Keratinocyte (primary cell): Measurements from ENCODE around the gene FRMD4B. TPM values are rescaled to one million over a fixed set of nuclear protein-coding genes. Genes with fewer than 3 reads are reported as not detected.

Experiments used
- DNase-seq: peaks from one replicate; pipeline ENCODE4 v3.0.0-alpha.2; 2011; ENCODE audit warnings: low read depth, missing footprints, low spot score
- FAIRE-seq: peaks from 2 replicates; lab custom pipeline; 2011; peaks lifted over from hg19 to GRCh38; lab: Jason Lieb, UNC
- H2AFZ ChIP-seq: 2 replicates; pipeline ENCODE4 v1.6.0; 2012; ENCODE audit warnings: low read length, control low read depth, inconsistent platforms; ENCODE audit not compliant: control insufficient read depth
- H3K27ac ChIP-seq: 2 replicates; pipeline ENCODE4 v1.5.1; 2011; ENCODE audit warnings: low read length; ENCODE audit not compliant: control insufficient read depth, insufficient read depth
- H3K27me3 ChIP-seq: 3 replicates; pipeline ENCODE4 v1.6.0; 2011; ENCODE audit warnings: low read length; ENCODE audit not compliant: control insufficient read depth, insufficient read depth; ENCODE audit errors: extremely low read depth
- H3K36me3 ChIP-seq, 2 experiments: 2 replicates in 1 of 2; 3 replicates in 1 of 2; pipeline ENCODE4 v1.5.1; 2011; ENCODE audit warnings: low read length in 2 of 2, mild to moderate bottlenecking in 1 of 2; ENCODE audit not compliant: control insufficient read depth in 2 of 2, insufficient read depth in 2 of 2; ENCODE audit errors: extremely low read depth in 1 of 2
- H3K4me1 ChIP-seq: 3 replicates; pipeline ENCODE4 v1.5.1; 2011; ENCODE audit warnings: low read length; ENCODE audit not compliant: control insufficient read depth, insufficient read depth; ENCODE audit errors: extremely low read depth
- H3K4me2 ChIP-seq: 3 replicates; pipeline ENCODE4 v1.6.0; 2011; ENCODE audit warnings: low read depth, low read length; ENCODE audit not compliant: control insufficient read depth, insufficient read depth; ENCODE audit errors: extremely low read depth
- H3K4me3 ChIP-seq, 3 experiments: fragments of 200-600 bp in 1 of 3; sonication (generic) in 1 of 3; 2 replicates in 2 of 3; 3 replicates in 1 of 3; pipeline ENCODE4 v1.5.1; 2011 to 2016; ENCODE audit warnings: low read length in 3 of 3, mild to moderate bottlenecking in 3 of 3, control low read depth in 2 of 3, inconsistent platforms in 1 of 3, low read depth in 1 of 3, mixed read lengths in 1 of 3, mixed run types in 1 of 3, moderate library complexity in 1 of 3; ENCODE audit not compliant: control insufficient read depth in 2 of 3, insufficient read depth in 2 of 3; ENCODE audit errors: extremely low read depth in 1 of 3
- H3K79me2 ChIP-seq: 2 replicates; pipeline ENCODE4 v1.6.0; 2012; ENCODE audit warnings: low read length; ENCODE audit not compliant: control insufficient read depth, insufficient read depth
- H3K9ac ChIP-seq: 3 replicates; pipeline ENCODE4 v1.6.0; 2011; ENCODE audit warnings: low read length; ENCODE audit not compliant: control insufficient read depth, insufficient read depth; ENCODE audit errors: extremely low read depth
- H3K9me1 ChIP-seq: 3 replicates; pipeline ENCODE4 v1.6.0; 2011; ENCODE audit warnings: low read length; ENCODE audit not compliant: control insufficient read depth, insufficient read depth; ENCODE audit errors: extremely low read depth
- H3K9me3 ChIP-seq: 2 replicates; pipeline ENCODE4 v1.5.1; 2012; ENCODE audit warnings: low read depth, low read length; ENCODE audit not compliant: control insufficient read depth
- H4K20me1 ChIP-seq: 3 replicates; pipeline ENCODE4 v1.6.0; 2011; ENCODE audit warnings: low read length; ENCODE audit not compliant: control insufficient read depth, insufficient read depth; ENCODE audit errors: extremely low read depth
- CTCF ChIP-seq, 3 experiments: IDR thresholded peaks in 1 of 3; conservative IDR thresholded peaks in 1 of 3; optimal IDR thresholded peaks in 1 of 3; 2 replicates in 2 of 3; 3 replicates in 1 of 3; pipeline versions ENCODE3 to v1.5.1; 2011; ENCODE audit warnings: low read length in 3 of 3, mild to moderate bottlenecking in 3 of 3, moderate library complexity in 2 of 3, control low read depth in 1 of 3, inconsistent platforms in 1 of 3; ENCODE audit not compliant: insufficient read depth in 2 of 3; ENCODE audit errors: extremely low read depth in 1 of 3
- EZH2 ChIP-seq: IDR thresholded peaks from one replicate; pipeline ENCODE4 v1.6.1; 2012; ENCODE audit warnings: inconsistent platforms, mild to moderate bottlenecking, low read length, moderate library complexity
- dilution Hi-C: fragments of 300-500 bp; cut with MboI; formaldehyde crosslinking; loops from one replicate; pipeline ENCODE4 v1.7.0; 2020; ENCODE audit warnings: low sequenced_read_pairs; ENCODE audit not compliant: extremely low pct_ligation_motif_present
- polyA plus RNA-seq, 5 experiments: library from polyadenylated mRNA; depleted of rRNA in 3 of 5; stranded (reverse) in 3 of 5; stranded (forward) in 1 of 5; unstranded in 1 of 5; fragments of >200 nt; gene quantifications; 1 replicate in 1 of 5; 2 replicates in 3 of 5; 3 replicates in 1 of 5; pipeline versions ENCODE4 v1.2.1 to v1.2.3, GENCODE V29; 2011 to 2012; ENCODE audit warnings: missing spikeins in 2 of 5, low read depth in 1 of 5, low replicate concordance in 1 of 5

The FRMD4B gene
- polyA plus RNA-seq, 1 donor (not counting 4 experiments of a cell fraction or from before 2014, with no cell fraction given) = 48.3 TPM

DNA sequence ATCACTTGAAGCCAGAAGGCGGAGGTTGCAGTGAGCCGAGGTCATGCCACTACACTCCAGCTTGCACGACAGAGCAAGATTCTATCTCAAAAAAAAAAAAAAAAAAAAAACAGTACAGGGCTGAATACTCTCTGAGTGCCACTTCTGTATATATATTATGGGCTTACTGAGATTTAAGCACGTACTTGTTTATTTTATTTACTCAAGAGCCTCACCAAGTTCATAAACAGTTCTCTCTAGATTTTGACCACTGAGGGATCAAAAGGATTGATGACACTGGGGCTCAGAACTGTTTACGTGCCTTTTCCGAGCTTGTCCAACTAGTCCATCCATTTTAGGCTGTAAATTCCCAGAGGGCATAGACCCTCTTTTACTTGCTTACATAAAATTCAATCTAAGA lies 81.5 kb downstream of the FRMD4B start:
- no peaks in the 10 kb centered on the region for H4K20me1 ChIP-seq
- peaks cover 12% of the 10 kb centered on the region for H3K4me1 ChIP-seq
- no peak for FAIRE-seq
- peak overlapping the region; percentile 13 for H3K9ac ChIP-seq
- no peak overlapping the region for H2AFZ ChIP-seq
- peak overlapping the region; percentile 60 for H3K27ac ChIP-seq
- dilution Hi-C loops = no loop called here
- no peak for DNase-seq
- H3K27me3 ChIP-seq = no peaks in the 10 kb centered on the region
- no peak overlapping the region for H3K4me3 ChIP-seq
- H3K9me1 ChIP-seq = no peaks in the 10 kb centered on the region
- H3K4me2 ChIP-seq = no peak overlapping the region
- no peaks in the 10 kb centered on the region for H3K9me3 ChIP-seq
- H3K79me2 ChIP-seq = peaks cover 2% of the 10 kb centered on the region
- peaks cover 11 to 19% of the 10 kb centered on the region in 2 experiments for H3K36me3 ChIP-seq
- TF ChIP-seq EZH2 (no peak), CTCF (optimal IDR thresholded peaks at IDR 0.05 in 1 of 3, IDR thresholded peaks at IDR 0.05 in 1 of 3, conservative IDR thresholded peaks at IDR 0.05 in 1 of 3; ENCODE audit: extremely low read depth in 1 of 3, insufficient read depth in 2 of 3, low read length in 3 of 3) (no peak)

DNA sequence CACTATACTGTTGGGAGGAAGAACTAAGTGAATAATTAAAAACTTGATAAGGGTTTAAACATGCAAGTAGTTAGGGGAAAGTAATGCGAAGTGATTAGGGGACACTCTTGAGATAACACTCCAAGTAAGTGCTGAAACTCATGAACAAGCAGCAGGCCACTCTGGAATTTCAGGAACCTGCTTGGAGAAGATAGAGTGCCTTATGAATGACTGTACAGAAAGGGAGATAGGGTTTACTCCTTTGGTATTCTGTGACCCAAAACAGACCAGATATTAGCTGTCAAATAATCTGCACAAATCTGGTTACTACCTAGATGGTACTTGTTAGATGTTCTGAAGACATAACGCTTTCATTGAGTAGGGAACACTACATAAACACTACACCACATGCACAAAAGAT lies 85.6 kb downstream of the FRMD4B start:
- FAIRE-seq = peak; percentile 9
- H3K27me3 ChIP-seq = no peaks in the 10 kb centered on the region
- peaks cover 4% of the 10 kb centered on the region for H3K4me1 ChIP-seq
- H3K4me3 ChIP-seq = no peak overlapping the region
- no peaks in the 10 kb centered on the region for H3K9me3 ChIP-seq
- DNase-seq = no peak
- dilution Hi-C loops = no loop called here
- H3K27ac ChIP-seq = no peak overlapping the region
- H4K20me1 ChIP-seq = no peaks in the 10 kb centered on the region
- H3K9ac ChIP-seq = no peak overlapping the region
- TF ChIP-seq CTCF (optimal IDR thresholded peaks at IDR 0.05 in 1 of 3, IDR thresholded peaks at IDR 0.05 in 1 of 3, conservative IDR thresholded peaks at IDR 0.05 in 1 of 3; ENCODE audit: extremely low read depth in 1 of 3, insufficient read depth in 2 of 3, low read length in 3 of 3) (no peak), EZH2 (no peak)
- H3K4me2 ChIP-seq = no peak overlapping the region
- no peaks in the 10 kb centered on the region for H3K9me1 ChIP-seq
- peaks cover 16 to 25% of the 10 kb centered on the region in 2 experiments for H3K36me3 ChIP-seq
- peaks cover 2% of the 10 kb centered on the region for H3K79me2 ChIP-seq
- no peak overlapping the region for H2AFZ ChIP-seq
